Loucy (cell line): Measurements from ENCODE around the gene HS3ST4.

Experiments used
- EZH2phosphoT487 ChIP-seq: fragments of 200-600 bp; IDR thresholded peaks from 2 replicates; pipeline ENCODE4 v1.6.1; 2018; ENCODE audit warnings: antibody characterized with exemption, mild to moderate bottlenecking, moderate library complexity, borderline replicate concordance
- TF ChIP-seq, protein P1 (sequence below): fragments of 200-600 bp; sonication (generic); conservative IDR thresholded peaks from 2 replicates; pipeline ENCODE4 v1.5.1; 2014; ENCODE audit warnings: mild to moderate bottlenecking, antibody characterized with exemption, low read length

DNA sequence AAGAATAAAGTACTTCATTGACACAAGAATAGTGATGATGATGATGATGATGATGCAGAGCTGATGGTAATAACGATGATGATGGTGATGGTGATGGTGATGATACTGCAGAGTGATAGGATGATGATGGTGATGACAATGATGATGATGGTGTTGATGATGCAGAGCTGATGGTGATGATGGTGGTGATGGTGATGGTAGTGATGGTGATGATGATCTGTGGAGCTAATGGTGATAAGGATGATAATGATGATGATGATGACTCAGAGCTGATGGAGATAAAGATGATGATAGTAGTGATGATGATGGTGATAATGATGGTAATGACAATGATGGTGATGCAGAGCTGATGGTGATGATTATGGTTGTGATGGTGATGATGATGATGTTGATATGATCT lies 448.1 kb downstream of the HS3ST4 start:
- TF ChIP-seq, protein P1, sequence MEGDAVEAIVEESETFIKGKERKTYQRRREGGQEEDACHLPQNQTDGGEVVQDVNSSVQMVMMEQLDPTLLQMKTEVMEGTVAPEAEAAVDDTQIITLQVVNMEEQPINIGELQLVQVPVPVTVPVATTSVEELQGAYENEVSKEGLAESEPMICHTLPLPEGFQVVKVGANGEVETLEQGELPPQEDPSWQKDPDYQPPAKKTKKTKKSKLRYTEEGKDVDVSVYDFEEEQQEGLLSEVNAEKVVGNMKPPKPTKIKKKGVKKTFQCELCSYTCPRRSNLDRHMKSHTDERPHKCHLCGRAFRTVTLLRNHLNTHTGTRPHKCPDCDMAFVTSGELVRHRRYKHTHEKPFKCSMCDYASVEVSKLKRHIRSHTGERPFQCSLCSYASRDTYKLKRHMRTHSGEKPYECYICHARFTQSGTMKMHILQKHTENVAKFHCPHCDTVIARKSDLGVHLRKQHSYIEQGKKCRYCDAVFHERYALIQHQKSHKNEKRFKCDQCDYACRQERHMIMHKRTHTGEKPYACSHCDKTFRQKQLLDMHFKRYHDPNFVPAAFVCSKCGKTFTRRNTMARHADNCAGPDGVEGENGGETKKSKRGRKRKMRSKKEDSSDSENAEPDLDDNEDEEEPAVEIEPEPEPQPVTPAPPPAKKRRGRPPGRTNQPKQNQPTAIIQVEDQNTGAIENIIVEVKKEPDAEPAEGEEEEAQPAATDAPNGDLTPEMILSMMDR = no peak
- no peak for TF ChIP-seq EZH2phosphoT487
